Measurements from ENCODE around the gene KDM8. TPM values are rescaled to one million over a fixed set of nuclear protein-coding genes. Genes with fewer than 3 reads are reported as not detected.
A peak's percentile ranks its signal among the peaks of the same experiment; 100 is the strongest.

The KDM8 gene
- total and polyA plus RNA-seq, 9 of the 15 experiments (the other 6 are each of a cell fraction or from before 2014, with no cell fraction given), result 0.61 to 9.1 (median 5.4) TPM

- TF ChIP-seq, protein P1, sequence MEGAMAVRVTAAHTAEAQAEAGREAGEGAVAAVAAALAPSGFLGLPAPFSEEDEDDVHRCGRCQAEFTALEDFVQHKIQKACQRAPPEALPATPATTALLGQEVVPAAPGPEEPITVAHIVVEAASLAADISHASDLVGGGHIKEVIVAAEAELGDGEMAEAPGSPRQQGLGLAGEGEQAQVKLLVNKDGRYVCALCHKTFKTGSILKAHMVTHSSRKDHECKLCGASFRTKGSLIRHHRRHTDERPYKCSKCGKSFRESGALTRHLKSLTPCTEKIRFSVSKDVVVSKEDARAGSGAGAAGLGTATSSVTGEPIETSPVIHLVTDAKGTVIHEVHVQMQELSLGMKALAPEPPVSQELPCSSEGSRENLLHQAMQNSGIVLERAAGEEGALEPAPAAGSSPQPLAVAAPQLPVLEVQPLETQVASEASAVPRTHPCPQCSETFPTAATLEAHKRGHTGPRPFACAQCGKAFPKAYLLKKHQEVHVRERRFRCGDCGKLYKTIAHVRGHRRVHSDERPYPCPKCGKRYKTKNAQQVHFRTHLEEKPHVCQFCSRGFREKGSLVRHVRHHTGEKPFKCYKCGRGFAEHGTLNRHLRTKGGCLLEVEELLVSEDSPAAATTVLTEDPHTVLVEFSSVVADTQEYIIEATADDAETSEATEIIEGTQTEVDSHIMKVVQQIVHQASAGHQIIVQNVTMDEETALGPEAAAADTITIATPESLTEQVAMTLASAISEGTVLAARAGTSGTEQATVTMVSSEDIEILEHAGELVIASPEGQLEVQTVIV (CRISPR knock-in tag; IDR thresholded peaks at IDR 0.05; ENCODE audit: borderline replicate concordance), result no peak
- peak; percentile 67; the same call in 1 of the 2 replicates for TF ChIP-seq TOE1 (IDR thresholded peaks at IDR 0.05; ENCODE audit: borderline replicate concordance)
- TF ChIP-seq TOE1 (CRISPR knock-in tag; IDR thresholded peaks at IDR 0.05; ENCODE audit: borderline replicate concordance, low read depth), result no peak
- no peak for TF ChIP-seq ZNF79 (CRISPR knock-in tag; IDR thresholded peaks at IDR 0.05; ENCODE audit: low read depth)
- TF ChIP-seq, protein P2, sequence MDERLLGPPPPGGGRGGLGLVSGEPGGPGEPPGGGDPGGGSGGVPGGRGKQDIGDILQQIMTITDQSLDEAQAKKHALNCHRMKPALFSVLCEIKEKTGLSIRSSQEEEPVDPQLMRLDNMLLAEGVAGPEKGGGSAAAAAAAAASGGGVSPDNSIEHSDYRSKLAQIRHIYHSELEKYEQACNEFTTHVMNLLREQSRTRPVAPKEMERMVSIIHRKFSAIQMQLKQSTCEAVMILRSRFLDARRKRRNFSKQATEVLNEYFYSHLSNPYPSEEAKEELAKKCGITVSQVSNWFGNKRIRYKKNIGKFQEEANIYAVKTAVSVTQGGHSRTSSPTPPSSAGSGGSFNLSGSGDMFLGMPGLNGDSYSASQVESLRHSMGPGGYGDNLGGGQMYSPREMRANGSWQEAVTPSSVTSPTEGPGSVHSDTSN (CRISPR knock-in tag; IDR thresholded peaks at IDR 0.05; ENCODE audit: low read depth), result no peak
- TF ChIP-seq, protein P2 (tag; conservative IDR thresholded peaks at IDR 0.05; ENCODE audit: low read depth), result peak; percentile 56; the same call in 1 of the 2 replicates
- TF ChIP-seq CSDE1 (IDR thresholded peaks at IDR 0.05), result no peak
- no peak; the same call in 1 of the 2 replicates for TF ChIP-seq ZNF134 (CRISPR knock-in tag; conservative IDR thresholded peaks at IDR 0.05)
- no peak for TF ChIP-seq OTX1 (CRISPR knock-in tag; IDR thresholded peaks at IDR 0.05)
- no peak for TF ChIP-seq SP2 (IDR thresholded peaks at IDR 0.05; ENCODE audit: extremely low read depth, low read depth, low read length, poor library complexity, severe bottlenecking)
- no peak for TF ChIP-seq KLF6 (CRISPR knock-in tag; IDR thresholded peaks at IDR 0.05; ENCODE audit: borderline replicate concordance)
- no peak for TF ChIP-seq KDM2B (CRISPR knock-in tag; IDR thresholded peaks at IDR 0.05)
- no peak for TF ChIP-seq NCOA1 (IDR thresholded peaks at IDR 0.05; ENCODE audit: low read depth)
- no peak for TF ChIP-seq ZBTB49 (CRISPR knock-in tag; IDR thresholded peaks at IDR 0.05; ENCODE audit: borderline replicate concordance)
- TF ChIP-seq TFE3 (CRISPR knock-in tag; IDR thresholded peaks at IDR 0.05), result no peak; the same call in 1 of the 2 replicates
- peak; percentile 79 for TF ChIP-seq ATF7 (IDR thresholded peaks at IDR 0.05)
- TF ChIP-seq MTA1 (IDR thresholded peaks at IDR 0.05; ENCODE audit: borderline replicate concordance), result no peak
- TF ChIP-seq ZNF197 (CRISPR knock-in tag; IDR thresholded peaks at IDR 0.05; ENCODE audit: low read depth), result no peak
- TF ChIP-seq TAL1 (IDR thresholded peaks at IDR 0.05), result no peak; the same call in 1 of the 2 replicates
These were observed 32.0 kb downstream of the KDM8 start (continued) for GRCh38 chr16:27235055-27235937.

All from K562 (cell line).